ENCODE measurements around the gene C1QL2.

C1QL2 gene

DNA sequence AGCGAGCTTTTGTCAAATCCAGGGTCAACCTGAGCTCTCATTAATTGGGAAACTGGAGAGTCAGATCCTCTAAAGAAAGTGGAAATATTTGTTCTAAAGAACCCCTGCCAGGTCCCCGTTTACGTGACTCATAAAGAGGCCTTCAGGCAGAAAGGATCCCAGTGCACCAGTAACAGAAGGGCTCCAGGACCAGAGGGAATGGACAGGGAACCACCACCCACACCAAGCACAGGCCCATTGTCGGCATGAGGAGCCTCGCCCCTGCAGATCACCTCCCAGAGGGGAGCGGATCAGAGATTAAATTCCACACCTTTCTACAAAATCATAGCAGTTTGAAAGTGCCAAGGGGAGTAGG lies 16.4 kb upstream of the C1QL2 start:
- no peak for DNase-seq (ENCODE audit: low read depth)
- TF ChIP-seq, protein P1, sequence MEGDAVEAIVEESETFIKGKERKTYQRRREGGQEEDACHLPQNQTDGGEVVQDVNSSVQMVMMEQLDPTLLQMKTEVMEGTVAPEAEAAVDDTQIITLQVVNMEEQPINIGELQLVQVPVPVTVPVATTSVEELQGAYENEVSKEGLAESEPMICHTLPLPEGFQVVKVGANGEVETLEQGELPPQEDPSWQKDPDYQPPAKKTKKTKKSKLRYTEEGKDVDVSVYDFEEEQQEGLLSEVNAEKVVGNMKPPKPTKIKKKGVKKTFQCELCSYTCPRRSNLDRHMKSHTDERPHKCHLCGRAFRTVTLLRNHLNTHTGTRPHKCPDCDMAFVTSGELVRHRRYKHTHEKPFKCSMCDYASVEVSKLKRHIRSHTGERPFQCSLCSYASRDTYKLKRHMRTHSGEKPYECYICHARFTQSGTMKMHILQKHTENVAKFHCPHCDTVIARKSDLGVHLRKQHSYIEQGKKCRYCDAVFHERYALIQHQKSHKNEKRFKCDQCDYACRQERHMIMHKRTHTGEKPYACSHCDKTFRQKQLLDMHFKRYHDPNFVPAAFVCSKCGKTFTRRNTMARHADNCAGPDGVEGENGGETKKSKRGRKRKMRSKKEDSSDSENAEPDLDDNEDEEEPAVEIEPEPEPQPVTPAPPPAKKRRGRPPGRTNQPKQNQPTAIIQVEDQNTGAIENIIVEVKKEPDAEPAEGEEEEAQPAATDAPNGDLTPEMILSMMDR (IDR thresholded peaks at IDR 0.05; ENCODE audit: insufficient read depth, low read depth, low read length, missing control alignments): no peak
- no peak overlapping the region for H3K4me3 ChIP-seq (ENCODE audit: low read depth, low read length)

GRCh38 chr2:119174216-119174992 lies 15.9 kb upstream of the C1QL2 start:
- TF ChIP-seq, protein P1 (IDR thresholded peaks at IDR 0.05; ENCODE audit: insufficient read depth, low read depth, low read length, missing control alignments): peak; percentile 89
- H3K4me3 ChIP-seq (ENCODE audit: low read depth, low read length): no peak overlapping the region
- DNase-seq (ENCODE audit: low read depth): peak; percentile 61

GRCh38 chr2:119173556-119174060 lies 15.1 kb upstream of the C1QL2 start:
- TF ChIP-seq, protein P1 (IDR thresholded peaks at IDR 0.05; ENCODE audit: insufficient read depth, low read depth, low read length, missing control alignments): no peak
- H3K4me3 ChIP-seq (ENCODE audit: low read depth, low read length): no peak overlapping the region
- DNase-seq (ENCODE audit: low read depth): no peak

GRCh38 chr2:119170504-119170903 lies 12.0 kb upstream of the C1QL2 start:
- no peak overlapping the region for H3K4me3 ChIP-seq (ENCODE audit: low read depth, low read length)
- TF ChIP-seq, protein P1 (IDR thresholded peaks at IDR 0.05; ENCODE audit: insufficient read depth, low read depth, low read length, missing control alignments): no peak
- no peak for DNase-seq (ENCODE audit: low read depth)

DNA sequence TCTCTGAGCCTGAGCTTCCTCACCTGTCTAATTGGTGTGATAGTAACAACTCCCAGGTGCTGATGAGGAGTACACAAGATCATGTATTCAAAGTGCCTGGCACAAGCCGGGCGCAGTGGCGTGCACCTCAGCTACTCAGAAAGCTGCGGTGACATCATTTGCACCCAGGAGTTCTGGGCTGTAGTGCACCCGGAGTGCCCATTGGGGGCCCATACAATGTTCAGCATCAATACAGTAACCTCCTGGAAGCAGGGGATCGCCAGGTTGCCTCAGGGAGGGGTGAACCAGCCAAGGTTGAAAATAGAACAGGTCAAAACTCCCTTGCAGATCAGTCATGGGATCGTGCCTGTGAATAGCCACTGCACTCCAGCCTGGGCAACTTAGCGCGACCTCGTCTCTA lies 11.2 kb upstream of the C1QL2 start:
- H3K4me3 ChIP-seq (ENCODE audit: low read depth, low read length): no peak overlapping the region
- TF ChIP-seq, protein P1 (IDR thresholded peaks at IDR 0.05; ENCODE audit: insufficient read depth, low read depth, low read length, missing control alignments): no peak
- DNase-seq (ENCODE audit: low read depth): no peak

GRCh38 chr2:119160361-119160990 lies 1.9 kb upstream of the C1QL2 start:
- no peak overlapping the region for H3K4me3 ChIP-seq (ENCODE audit: low read depth, low read length)
- TF ChIP-seq, protein P1 (IDR thresholded peaks at IDR 0.05; ENCODE audit: insufficient read depth, low read depth, low read length, missing control alignments): no peak
- no peak for DNase-seq (ENCODE audit: low read depth)

Measured in GM12865 (cell line).